Fibroblast of the aortic adventitia (primary cell): ENCODE data around the gene VIPR2. TPM values are rescaled to one million over a fixed set of nuclear protein-coding genes. Genes with fewer than 3 reads are reported as not detected.

Experiments
- DNase-seq: peaks from one replicate; pipeline ENCODE4 v3.0.0-alpha.2; 2010; ENCODE audit warnings: low read depth
- H3K4me3 ChIP-seq: 2 replicates; pipeline ENCODE4 v1.5.1; 2011; ENCODE audit warnings: low read depth, mild to moderate bottlenecking, control low read depth, low read length, moderate library complexity
- total RNA-seq: library from RNA; depleted of rRNA; stranded (reverse); fragments of >200 nt; gene quantifications from 2 replicates; pipeline ENCODE4 v1.2.3, GENCODE V29; 2012; ENCODE audit warnings: low replicate concordance
- TF ChIP-seq, protein P1 (sequence below): IDR thresholded peaks from 2 replicates; pipeline ENCODE4 v1.5.1; 2011; ENCODE audit warnings: mild to moderate bottlenecking, low read length, control low read depth, inconsistent platforms; ENCODE audit not compliant: insufficient read depth

VIPR2 gene
- total RNA-seq, 1 donor = not detected

DNA sequence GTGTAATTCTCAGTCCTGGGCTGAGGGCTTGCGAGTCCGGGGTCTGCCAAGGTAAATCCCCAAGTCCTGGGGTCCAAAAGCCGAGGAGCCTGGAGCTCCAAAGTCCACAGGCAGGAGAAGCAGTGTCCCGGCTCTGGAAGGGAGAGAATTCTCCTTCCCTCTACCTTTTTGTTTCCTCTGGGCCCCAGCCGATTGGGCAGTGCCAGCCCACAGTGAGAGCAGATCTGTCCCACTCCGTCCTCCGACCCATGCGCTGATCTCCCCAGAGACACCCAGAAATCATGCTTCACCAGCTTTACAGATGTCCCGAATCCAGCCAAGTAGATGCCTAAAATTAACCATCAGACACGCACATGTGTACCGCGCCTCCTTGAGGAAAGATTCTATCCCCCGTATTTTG is 8.1 kb upstream of the VIPR2 start:
- H3K4me3 ChIP-seq = no peak overlapping the region
- no peak for DNase-seq
- TF ChIP-seq, protein P1, sequence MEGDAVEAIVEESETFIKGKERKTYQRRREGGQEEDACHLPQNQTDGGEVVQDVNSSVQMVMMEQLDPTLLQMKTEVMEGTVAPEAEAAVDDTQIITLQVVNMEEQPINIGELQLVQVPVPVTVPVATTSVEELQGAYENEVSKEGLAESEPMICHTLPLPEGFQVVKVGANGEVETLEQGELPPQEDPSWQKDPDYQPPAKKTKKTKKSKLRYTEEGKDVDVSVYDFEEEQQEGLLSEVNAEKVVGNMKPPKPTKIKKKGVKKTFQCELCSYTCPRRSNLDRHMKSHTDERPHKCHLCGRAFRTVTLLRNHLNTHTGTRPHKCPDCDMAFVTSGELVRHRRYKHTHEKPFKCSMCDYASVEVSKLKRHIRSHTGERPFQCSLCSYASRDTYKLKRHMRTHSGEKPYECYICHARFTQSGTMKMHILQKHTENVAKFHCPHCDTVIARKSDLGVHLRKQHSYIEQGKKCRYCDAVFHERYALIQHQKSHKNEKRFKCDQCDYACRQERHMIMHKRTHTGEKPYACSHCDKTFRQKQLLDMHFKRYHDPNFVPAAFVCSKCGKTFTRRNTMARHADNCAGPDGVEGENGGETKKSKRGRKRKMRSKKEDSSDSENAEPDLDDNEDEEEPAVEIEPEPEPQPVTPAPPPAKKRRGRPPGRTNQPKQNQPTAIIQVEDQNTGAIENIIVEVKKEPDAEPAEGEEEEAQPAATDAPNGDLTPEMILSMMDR = no peak

- H3K4me3 ChIP-seq = no peak overlapping the region
- TF ChIP-seq, protein P1 = no peak
- no peak for DNase-seq
Measured at GRCh38 chr7:159151231-159151630, 6.6 kb upstream of the VIPR2 start.

DNA sequence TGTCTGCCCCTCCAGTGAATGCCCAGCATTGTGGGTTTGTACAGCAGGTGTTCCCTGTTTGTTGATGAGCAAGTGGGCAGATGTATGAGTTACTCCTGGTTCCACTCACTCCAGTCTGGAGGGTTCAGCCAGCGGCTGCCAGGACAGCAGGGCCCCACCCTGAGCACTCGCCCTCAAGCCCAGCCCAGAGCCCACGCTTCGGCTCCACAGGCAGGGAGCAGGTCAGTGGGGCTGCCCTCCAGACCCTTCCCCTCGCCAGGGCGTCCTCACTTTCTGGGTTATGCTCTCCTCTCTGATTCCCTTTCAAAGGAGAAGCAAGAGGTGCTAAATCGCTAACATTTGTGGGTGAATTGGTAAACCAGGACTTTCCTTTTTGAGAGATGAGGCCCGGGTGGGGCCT is 4.8 kb upstream of the VIPR2 start:
- TF ChIP-seq, protein P1 = no peak
- no peak overlapping the region for H3K4me3 ChIP-seq
- DNase-seq = no peak

GRCh38 chr7:159148430-159149395 is 4.0 kb upstream of the VIPR2 start:
- TF ChIP-seq, protein P1 = no peak
- DNase-seq = no peak
- no peak overlapping the region for H3K4me3 ChIP-seq

DNA sequence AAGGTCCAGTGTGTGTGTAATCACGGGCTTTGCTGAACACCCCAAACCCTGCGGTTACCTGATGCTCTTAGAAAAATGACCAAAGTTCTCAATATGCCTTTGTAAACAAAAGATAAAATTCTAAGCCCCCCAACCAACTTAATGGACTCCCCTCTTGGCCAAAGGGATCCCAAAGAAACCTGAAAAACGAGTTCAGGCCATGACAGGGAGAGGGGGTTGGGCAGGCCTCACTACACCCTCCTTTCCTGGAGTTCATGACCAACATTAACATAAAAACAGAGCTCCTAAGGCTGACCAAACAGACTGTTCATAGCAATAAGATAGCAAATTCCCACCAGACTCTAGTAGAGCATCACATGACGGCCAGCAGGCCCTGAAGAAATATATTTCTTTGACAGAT is 3.0 kb upstream of the VIPR2 start:
- TF ChIP-seq, protein P1 = no peak

DNA sequence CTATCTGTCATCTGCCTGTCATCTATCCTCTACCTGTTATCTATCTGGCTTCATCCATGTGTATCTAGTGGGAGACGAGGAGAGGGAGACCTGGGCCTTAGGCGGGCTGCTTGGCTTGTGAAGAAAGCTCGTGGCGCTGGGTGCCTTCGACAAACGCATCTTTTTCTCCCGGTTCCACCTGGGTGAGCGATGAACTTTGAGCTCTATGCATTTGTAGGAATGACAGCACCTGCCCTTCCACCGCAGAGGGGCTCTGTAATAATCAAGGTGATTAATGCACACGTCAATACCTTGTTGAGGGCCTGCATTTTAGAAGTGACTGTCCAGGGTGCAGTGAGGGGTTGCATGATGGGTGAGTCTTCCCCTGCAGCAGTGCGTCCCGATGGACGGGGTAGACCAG is 2.6 kb upstream of the VIPR2 start:
- DNase-seq = no peak
- TF ChIP-seq, protein P1 = no peak
- H3K4me3 ChIP-seq = no peak overlapping the region

More for the DNA sequence above, 3.0 kb upstream of the VIPR2 start:
- H3K4me3 ChIP-seq = no peak overlapping the region
- no peak for DNase-seq
